Glomerular endothelial cell (primary cell): Measurements from ENCODE around the gene ENTPD7. TPM values are rescaled to one million over a fixed set of nuclear protein-coding genes. Genes with fewer than 3 reads are reported as not detected.

Source experiments
- DNase-seq: peaks from one replicate; pipeline ENCODE4 v3.0.0-alpha.2; 2011; ENCODE audit warnings: low read depth, low spot score; ENCODE audit errors: extremely low read depth
- total RNA-seq: library from RNA; depleted of rRNA; stranded (reverse); fragments of >200 nt; gene quantifications from 2 replicates; pipeline ENCODE4 v1.2.3, GENCODE V29; 2015

The ENTPD7 gene
- total RNA-seq, 1 donor from 2014 or later, result 20.7 TPM

DNA sequence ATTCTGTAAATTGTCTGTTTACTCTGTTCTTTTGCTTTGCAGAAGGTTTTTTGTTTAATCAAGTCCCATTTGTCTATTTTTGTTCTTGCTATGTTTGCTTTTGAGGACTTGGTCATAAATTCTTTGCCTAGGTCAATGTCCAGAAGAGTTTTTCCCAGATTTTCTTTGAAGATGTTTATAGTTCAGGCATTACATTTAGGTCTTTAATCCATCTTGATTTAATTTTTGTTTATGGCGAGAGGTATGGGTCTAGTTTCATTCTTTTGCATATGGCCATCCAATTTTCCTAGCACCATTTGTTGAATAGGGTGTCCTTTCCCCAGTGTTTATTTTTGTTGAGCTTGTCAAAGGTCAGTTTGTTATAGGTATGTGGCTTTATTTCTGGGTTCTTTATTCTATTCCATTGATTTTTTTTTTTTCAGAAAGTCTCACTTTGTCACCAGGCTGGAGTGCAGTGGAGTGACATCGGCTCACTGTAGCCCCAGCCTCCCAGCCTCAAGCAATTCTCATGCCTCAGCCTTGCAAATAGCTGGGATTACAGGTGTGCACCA is 11.6 kb upstream of the ENTPD7 start:
- DNase-seq, result no peak

GRCh38 chr10:99648717-99649116 is 10.6 kb upstream of the ENTPD7 start:
- DNase-seq, result no peak

DNA sequence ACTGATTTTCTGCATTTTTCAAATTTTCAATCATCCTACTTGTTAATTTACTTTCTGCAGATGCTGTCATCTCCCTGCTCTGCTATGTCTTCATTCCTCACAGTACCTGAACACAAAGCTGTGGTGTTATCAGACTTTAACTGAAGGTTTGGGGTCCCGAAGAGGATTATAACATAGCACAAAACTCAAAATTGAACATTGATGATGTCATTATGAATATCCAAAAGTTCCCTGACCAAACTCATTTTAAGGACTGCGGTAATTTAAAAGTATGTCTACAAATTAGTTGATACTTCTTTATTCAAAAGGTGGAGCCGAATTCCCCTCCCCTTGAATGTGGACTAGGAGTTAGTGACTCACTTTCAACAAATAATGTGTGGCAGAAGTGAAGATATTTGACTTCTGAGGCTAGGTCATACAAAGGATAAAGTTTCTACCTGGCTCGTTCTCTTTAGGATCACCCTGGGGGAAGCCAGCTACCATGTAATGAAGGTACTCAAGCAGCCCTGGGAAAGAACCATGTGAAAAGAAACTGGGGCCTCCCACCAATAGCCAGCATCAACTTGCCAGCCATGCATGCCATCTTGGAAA is 6.4 kb upstream of the ENTPD7 start:
- no peak for DNase-seq

DNA sequence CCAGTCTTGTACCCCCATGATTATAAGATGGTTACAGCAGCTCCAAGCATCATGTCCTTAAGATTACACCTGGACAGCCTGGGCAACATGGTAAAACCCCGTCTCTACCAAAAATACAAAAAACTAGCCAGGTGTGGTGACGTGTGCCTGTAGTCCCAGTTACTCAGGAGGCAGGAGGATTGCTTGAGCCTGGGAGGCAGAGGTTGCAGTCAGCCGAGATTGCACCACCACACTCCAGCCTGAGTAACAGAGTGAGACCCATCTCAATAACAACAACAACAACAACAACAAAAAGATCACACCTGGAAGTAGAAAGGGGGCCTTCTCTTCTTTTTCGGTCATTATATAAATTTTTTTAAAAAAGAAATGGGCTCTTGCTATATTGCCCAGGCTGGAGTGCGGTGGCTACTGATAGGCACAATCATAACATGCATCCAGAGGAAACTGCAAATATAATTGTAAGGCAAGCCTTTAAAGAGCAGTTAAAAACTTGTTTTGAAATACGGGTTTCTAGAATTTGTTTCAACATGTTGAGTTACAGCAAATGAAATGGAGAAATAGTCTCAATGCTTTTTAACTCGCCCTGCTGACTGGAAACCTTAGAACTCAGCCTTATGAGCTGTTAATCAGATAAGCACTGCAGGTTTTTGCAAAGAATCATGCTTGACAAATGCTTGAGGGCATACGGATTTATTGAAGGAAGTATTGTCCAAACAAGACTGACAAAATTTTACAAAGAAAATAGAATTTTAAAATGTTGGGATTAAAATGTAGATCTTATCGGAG is 4.7 kb upstream of the ENTPD7 start:
- no peak for DNase-seq

DNA sequence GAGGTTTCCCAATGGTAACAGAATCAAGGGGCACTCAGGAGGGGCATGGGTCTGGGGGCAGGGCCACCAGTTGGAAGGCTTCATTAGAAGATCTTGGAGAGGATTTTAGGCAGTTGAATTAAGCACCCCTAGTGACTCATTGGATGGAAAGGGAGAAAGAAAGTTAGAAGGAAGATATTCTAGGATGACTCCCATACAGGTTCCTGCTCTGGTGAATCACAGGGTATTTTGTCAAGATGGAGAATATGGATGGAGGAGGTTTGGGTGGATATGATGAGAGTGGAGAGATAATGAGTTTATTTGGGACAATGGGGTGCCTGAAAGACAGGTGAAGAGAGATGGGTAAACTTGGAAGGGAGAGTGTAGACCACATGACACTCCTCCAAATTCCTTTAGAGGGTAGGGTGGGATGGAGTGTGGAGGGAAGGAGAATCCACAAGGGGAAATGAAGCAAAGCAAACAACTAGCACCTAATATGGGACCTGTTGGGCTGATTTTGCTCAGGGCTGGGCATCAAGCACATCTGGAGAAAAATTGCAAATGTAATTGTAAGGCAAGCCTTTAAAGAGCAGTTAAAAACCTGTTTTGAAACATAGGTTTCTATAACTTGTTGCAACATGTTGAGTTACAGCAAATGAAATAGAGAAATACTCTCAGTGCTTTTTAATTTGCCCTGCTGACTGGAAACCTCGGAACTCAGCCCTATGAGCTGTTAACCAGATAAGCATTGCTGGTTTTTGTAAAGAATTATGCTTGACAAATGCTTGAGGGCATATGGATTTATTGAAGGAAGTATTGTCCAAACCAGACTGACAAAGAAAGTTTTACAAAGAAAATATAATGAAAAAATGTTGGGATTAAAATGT is 2.9 kb upstream of the ENTPD7 start:
- DNase-seq, result no peak

- no peak for DNase-seq
These were observed 683 bp upstream of the ENTPD7 start for GRCh38 chr10:99658622-99659030.

DNA sequence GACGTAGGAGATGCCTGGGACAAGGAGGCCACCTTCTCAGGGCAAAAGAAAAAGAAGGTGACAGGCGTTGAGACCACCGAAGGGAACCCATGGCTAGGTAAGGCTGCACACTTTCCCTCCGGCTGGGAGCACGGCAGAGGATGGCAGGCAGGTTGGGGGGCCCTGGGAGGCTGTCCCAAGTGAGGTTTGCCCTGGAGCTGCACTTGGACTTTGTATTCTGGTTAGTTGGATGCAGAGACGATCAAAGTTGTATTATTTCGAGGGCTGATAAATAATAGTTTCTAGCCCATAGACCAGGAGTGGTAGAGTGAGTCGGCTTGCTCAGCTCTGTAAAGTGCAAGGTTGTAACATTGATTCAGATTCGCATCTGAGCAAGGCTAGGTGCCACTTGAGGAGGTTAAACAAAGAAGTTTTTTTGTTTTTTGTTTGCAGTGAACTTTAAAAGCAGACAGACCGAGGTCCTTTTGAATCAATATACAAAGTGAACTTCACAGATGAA is 608 bp downstream of the ENTPD7 start:
- DNase-seq, result no peak

- no peak for DNase-seq
These were observed 1.5 kb downstream of the ENTPD7 start for GRCh38 chr10:99660662-99661376.

GRCh38 chr10:99661377-99661763 is 2.1 kb downstream of the ENTPD7 start:
- no peak for DNase-seq

DNA sequence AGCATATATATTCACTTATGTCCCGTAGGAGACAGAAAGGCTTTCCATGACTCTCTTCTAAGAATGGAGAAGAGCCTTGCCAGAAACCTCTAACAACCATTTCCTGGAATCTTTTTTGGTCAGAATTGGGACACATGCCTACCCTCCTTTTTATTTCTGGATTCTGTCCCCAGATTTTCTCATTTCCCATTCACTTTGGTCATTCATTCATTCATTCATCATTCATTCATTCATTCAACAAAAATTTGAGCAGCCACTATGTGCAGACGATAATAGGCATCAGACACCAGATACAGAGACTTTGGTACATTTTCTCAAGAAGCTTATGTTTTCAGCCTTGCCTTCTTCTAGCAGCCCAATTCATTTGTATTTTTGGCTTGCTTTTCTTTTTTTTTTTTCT is 6.0 kb downstream of the ENTPD7 start:
- DNase-seq, result no peak

DNA sequence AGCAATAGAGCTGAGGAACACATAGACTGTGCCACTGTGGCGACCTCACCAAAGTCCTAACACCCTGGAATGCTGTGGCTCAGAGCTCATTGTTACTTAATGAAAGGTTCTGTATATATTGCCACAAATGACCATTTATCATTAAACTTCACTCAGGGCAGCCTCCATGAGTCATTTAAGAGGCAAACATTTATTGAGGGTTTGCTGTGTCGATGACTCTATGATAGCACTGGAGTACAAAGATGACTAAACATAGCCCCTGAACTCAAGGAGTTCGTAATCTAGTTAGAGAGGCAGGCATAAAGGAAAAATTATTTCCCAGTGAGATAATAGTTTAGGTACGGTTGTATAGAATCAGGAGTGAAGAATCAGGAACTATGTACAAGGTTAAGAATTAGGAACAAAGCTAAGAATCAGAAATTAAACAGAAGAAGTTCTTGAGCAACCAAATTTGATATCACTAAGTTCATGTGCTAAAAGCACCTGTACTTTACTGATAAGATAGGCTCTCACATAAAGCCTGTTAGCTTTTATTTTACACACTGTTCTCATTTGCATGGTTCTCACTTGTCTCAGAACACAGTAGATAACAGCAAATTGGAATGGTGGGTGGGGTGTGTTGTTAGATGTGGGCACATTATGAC is 7.9 kb downstream of the ENTPD7 start:
- no peak for DNase-seq

GRCh38 chr10:99671386-99671785 is 12.1 kb downstream of the ENTPD7 start:
- no peak for DNase-seq

- DNase-seq, result no peak
These were observed 13.6 kb downstream of the ENTPD7 start for GRCh38 chr10:99672884-99673283.

DNA sequence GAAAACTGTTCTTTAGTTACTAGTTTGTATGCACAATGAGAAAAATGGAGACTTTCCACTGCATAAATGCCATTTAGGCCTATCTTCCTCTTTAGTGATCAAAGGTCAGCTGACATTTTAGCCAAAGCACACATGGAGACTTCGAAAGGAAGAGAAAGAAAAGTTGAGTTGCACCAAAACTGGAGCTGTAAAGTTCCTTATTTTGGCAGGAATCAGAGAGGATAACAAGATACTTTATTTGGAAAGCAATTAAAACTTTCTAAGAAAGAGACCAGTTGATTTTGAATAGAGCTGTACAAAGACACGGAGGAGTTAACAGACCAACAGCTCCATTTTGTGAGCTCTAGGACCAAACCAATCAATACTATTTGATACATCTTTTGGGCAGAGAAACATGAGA is 14.2 kb downstream of the ENTPD7 start:
- DNase-seq, result no peak

DNA sequence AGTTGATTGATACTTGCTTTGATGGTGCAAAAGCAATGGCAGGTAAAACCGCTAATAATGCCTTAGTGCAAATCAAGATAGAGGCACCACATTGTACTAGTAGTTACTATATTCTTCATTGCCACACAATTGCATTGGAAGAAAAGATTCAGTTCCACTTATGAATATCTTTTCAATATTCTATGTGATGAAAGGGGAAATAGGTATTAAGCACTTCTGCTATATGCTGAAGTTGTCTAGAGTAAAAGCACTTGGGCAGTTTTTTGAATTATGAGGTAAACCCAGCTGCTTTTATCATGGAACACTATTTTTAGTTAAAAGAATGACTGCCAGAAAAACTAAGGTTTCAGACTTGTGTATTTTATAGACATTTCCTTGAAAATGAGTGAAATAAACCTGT is 15.5 kb downstream of the ENTPD7 start:
- DNase-seq, result no peak

DNA sequence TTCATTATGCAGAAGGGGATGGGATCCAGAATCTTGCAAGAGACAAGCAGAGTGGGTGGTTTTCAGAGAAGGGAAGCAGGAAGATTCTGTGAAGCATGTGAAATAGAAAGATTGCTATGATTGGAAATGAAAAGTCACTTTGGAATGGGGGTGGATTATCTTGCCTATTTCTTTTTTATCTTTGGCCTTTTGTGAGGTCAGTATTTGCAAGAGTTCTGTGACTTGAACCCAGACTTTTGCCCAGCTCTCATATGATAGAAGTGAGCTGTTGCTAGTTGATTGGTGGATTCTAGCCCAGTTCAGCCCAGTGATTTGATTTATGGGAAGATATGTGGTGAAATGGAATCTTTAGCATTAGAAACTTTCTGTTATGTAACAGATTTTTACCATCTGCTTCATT is 17.1 kb downstream of the ENTPD7 start:
- DNase-seq, result no peak

- no peak for DNase-seq
These were observed 17.6 kb downstream of the ENTPD7 start for GRCh38 chr10:99676895-99677294.

GRCh38 chr10:99678921-99679320 is 19.6 kb downstream of the ENTPD7 start:
- DNase-seq, result no peak

GRCh38 chr10:99681553-99681952 is 22.2 kb downstream of the ENTPD7 start:
- DNase-seq, result no peak

GRCh38 chr10:99682032-99682431 is 22.7 kb downstream of the ENTPD7 start:
- no peak for DNase-seq
